ENCODE data around the gene POLR1H.

Gene POLR1H

DNA sequence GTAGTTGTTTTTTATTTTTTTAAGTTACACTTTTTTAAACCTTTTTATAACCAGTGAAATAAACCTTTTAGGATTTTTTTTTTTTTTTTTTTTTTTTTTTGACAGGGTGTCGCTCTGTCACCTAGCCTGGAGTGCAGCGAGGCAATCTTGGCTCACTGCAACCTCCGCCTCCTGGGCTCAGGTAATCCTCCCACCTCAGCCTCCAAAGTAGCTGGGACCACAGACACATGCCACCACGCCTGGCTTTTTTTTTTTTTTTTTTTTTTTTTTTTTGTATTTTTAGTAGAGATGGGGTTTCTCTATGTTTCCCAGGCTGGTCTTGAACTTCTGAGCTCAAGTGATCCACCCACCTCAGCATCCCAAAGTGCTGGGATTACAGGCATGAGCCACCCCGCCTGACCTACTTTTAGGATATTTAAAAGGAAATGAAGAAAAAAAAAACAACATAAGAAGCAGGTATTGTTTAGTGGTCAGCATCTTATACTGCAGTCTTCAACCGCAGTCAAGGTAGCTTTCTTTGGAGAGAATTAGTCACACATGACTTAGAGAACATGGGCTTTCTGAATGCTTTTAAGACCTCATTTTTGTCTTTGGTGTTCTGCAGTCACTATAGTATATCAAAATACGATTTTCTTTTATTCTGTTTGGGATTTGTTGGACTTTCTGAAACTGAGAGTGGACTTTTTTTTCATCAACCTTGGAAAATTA lies 1.6 kb downstream of the POLR1H start:
- peak; percentile 31 for DNase-seq (ENCODE audit: low spot score)

DNA sequence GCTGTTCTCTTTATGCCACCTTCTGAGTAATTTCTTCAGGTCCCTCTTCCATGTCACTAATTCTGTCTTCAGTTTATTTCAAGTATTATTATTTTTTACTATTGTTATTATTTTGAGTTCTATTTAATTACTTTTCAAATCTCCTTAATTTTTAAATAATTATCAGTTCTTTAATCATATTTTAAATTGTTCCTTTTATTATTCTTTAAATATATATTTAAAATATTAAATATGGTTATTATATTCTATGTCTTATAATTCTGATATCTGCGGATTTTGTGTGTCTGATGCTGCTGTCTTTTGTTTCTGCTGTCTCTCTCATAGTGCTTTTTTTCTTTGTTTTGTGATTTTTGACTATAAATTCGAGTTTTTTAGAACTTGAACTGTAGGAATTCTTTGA lies 2.2 kb downstream of the POLR1H start:
- no peak for DNase-seq (ENCODE audit: low spot score)

DNA sequence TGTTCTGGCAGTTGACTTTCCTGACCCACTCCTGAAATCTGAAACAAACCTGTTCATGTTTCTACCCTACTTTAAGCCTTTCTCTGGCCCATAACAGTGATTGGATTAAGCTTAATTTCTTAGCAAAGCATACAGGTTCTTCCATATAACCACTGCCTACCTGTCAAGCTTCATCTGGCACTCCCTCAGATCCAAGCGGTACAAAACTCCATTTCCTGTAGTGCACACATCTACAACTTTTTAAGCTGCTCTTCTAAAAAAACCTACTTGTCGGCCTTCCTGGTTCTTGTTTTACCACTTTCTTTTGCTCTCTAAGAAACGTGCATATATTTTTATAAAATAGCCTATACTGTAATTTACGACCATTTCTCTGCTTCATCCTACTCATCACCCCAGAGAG lies 5.0 kb downstream of the POLR1H start:
- DNase-seq (ENCODE audit: low spot score) = peak; percentile 39

DNA sequence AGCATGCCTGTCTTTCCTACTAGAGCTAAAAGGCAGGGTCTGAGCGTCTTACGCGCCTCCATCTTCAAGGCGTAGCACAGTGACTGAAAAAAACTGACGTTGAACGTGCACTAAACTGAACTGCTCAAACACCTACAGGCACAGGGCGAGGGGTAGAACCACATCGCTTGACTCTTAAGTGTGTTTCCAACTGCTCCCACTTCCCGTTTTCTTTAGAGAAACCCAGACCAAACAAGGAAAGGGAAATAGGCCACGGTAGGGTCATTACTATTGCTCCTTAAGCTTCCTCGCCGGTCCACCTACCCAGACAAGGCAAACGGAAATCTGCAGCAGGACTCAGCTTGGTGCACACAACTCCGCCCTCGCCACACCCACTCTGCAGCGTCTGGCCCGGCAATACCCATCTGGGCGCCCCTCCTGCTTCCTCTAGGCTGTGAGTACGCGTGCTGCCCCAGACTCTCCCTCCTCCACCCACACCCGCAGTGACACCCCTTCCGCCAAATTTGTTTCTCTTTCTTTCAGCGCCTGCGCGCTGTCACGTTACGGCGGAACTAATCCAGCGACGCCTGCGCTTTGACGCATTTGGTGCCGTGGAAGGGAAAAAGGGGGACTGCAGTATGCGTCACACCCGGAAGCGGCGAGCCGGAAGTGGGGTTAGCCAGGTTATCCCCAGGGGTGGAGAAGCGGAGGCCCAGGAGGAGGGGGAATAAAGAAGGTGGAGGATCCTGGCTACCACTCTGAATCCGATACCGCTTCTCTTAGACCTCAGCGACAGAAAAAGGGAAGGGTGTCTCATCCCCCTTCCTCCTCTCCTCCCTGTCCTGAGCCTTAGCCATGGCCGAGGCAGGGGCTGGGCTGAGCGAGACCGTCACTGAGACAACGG lies 5.8 kb downstream of the POLR1H start, which contains the start of gene PPP1R11:
TSS of gene PPP1R11 (plus strand) at position 622 of the 883 bp plus-strand sequence. CDS start at position 835, 213 bp downstream.
- peak; percentile 100 for DNase-seq (ENCODE audit: low spot score)

DNA sequence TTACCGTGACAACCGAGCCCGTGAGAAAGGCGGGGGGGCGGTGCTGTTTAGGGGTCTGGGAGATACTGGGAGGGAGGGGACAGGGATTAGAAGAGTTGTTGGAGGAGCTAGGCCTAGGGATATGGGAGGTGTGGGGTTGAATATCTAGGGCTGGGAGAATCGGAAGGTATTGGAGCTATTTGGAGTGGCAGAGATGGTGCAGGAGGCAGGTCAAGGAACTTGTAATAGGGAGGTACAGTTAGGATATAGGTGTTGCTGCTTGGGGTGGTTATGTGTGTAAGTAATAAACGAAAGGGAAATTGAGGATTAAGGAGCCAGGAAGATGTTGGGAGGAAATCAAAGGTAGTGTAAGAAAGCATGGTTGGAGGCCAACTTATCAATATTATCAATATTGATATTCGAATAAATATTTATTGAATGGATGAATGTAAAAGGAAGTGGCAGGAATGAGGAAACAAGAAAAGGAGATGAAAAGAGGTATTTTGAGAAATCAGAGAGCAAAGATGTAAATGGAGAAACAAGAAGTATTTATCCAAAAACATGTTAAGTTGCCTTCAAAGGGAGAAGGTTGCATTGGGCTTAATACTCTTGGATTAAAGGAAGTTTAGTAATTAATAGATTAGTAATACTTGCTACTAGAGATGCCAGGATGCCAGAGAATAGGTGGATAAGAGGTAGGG lies 6.5 kb downstream of the POLR1H start:
- DNase-seq (ENCODE audit: low spot score) = no peak

DNA sequence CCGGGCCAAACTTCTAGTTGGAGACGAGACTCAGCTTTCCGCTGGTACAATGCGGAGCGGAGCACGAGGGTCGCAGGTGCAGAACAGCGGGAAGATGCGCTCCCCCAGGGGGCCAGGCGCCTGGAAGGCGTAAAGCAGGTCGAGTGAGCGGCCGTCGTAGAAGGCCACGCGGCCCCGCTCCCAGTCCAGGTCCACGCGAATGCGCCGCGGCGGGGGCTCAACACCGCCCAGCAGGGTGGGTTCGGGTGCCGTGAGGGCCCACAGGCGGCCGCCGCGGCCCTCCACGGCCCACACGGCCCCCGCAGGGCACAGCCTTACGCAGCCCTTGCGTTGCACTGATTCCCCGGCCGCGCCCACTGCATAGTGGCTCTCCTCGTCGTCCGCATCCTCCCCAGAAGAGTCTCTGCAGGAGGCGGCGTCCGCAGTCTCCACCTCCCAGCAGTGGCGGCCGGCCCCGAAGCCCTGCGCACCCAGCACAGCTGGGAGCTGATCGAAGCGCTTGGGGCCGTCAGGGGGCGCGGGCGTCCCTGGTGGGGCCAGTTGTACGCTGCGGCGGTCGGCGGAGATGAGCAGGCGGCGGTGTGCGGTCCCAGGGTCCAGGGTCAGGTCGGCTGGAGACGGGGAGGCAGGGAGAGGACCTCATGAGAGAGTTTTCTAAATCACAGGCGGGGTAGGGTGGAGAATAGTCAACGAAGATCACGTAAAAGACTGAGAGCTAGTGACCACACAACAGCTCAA lies 10.2 kb downstream of the POLR1H start:
- DNase-seq (ENCODE audit: low spot score) = no peak

DNA sequence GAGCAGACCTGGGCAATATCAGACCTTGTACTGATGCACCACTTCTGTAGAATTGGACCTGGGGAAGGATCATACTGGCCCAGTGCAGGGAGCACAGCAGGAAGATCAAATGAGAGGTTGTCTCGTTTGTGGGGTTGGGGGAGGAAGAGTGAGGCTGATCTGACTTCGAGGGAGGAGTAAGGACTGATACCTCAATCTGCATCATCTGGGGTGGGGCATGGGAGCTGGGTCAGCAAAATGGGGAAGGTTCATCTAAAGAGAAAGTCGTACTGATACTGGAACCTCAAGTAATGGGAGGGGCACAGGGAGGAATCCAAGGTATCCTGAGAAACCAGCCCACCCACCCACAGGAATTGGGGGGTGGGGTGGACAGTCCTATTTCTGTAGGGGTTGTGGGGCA lies 10.8 kb downstream of the POLR1H start:
- no peak for DNase-seq (ENCODE audit: low spot score)

DNA sequence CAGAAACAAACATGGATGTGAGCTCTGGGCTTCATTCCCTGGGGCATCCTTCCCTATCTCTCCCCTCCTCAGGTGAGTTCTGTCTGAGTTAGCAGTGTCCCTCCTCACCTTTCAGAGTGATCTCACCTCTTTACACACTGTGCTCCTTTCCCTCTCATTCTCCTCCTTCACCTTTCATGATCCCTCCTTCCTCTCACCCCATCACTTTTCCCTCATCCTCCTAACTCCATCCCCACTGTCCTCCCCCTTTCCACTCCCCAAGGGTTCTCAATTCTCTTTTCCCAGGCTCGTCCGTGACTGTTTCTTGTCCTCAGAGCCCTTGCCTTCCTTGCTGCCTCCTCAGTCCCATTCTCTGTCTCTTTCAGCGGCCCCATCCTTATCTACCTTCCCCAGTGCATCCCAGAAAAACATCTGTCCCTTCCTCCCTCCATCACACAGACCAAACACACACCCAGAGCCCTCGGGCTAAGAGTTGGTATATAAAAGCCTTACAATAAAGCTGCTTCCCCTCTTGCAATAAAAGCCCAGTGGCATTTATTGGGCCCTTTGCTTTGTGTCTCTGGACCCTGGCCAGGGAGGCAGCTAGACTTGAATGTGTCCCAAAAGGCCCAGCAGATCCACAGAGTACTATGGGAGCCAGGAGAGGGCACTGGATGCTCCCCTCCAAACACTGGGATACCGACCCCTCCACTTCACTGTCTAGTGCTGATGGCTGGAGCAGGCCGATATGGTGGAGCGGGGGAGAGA lies 12.6 kb downstream of the POLR1H start:
- DNase-seq (ENCODE audit: low spot score) = no peak

DNA sequence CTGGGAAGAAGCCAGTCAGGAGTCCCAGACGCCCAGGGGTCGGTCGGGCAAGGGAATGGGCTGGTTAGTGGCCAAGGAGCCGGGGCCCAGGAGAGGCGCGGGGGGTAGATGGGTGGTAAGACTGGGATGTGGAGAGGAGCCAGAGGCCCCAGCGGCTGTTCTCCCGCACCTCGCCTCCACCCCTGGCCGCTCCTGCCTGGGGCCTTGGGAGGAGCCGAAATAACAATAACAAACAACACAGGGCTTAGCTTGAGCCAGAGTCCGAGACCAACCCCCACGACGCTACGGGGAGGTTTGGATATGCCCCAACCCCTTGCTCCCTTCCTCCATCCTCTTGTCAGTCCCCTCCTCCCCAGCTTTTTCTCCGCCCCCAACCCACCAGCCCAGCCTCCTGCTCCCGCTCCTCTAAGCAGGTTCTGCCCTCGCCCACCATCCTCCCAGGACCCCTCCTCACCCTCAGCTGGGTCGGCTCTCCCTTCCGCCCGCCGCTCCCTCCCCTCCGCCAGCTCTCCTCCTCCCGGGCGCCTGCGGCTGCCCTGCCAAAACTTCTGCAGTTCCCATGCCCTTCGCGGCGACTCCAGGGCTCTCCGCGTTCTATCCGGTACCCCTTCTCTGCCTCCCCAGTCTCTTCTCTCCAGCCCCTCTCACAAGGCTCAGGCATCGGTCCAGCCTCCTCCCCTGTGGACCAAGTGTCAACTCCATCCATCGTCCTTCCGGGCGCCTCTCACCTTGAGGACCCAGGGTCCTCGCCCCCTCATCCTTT lies 13.4 kb downstream of the POLR1H start:
- DNase-seq (ENCODE audit: low spot score) = no peak

DNA sequence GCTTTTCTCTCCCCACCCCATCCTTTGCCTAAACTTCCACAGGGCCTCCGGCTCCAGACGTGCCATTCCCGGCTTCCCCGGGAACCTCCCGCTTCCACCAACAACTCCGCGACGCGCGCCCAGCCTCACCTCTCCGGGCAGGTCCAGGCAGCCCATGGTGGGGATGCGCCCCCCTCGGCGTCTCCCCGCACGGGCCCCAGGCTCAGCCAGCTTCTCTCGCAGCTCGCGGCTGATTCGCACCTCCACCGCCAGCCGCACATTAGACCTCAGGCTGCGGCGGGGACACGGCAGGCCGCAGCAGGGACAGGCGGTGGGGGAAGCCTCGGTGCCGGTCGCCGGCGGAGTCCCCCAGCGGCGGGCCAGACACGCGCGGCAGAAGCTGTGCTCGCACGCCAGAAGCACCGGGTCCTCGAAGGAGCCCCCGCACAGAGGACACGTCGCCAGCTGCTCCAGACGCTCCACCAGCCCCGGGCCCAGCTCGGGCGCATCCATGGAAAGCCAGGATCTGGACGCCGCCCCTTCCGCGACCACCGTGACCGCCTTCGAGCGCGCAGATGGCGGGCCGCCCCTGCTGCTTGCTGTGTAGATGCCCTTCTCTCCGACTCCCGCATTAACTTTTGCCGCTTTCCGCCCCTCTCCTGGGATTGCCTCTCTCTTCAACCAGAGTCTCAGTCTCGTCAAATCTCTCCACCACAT lies 14.2 kb downstream of the POLR1H start, which contains the start of gene RNF39:
TSS of gene RNF39 (minus strand) at position 676 of the 696 bp plus-strand sequence. CDS start at position 492, 184 bp downstream.
- DNase-seq (ENCODE audit: low spot score) = no peak

DNA sequence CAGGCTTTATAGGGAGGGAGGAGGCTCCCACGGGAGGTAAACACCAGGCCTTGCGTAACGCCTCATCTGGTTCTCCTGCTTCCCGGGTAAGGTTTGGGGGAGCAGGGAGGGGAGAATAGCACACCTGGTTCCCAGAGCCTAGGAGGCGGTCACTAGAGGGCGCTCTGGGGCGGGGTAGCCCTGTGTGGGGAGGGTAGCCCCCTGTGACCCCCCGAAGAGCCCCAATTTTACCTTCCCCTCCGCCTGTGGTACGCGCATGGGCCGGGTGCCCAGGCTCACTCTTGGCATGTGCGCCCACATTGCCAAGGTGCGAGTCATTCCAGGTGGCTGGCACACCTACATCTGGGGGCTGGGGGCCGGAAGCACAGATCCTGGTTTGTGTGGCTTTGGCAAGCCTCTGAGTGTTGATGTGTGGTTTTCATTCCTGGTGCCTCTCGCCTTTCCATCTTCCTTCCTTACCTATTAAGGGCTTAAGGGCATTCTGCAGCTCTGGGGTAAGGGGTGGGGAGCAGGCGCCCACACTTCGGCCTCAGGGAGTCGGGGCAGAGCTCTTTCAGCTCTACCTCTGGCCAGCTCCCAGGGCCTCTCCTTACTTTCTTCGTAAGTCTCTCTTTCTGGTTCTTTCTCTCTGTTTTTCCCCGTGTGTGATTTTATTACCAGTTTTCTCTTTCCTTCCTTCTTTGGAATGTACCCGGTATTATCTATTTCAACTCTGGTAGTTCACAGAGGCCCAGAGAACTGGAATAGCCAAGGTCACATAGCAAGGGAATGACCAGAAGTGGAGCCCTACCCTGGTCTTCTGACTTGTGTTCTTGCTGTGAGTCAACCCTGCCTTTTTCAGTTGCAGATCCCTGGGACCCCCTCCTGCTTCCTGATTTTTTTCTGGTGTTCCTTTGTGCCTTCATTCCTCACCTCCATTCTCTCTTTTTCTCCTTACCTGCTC lies 15.0 kb downstream of the POLR1H start:
- DNase-seq (ENCODE audit: low spot score) = no peak

DNA sequence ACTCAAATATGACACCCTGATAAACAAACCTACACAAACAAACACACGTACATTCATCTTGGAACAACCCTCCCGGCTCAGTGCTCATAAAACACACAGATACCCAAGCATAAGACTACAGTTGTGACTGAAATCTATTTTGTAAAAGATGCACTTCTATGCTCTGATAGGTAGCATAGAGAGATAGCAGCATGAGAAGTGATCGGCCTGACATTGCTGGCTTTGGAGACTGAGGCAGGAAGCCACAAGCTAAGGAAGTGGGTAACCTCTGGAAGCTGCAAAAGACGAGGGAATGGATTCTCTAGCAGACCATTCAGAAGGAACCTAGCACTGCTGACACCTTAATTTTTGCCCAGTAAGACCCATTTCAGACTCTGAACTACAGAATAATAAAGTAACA lies 16.2 kb downstream of the POLR1H start:
- DNase-seq (ENCODE audit: low spot score) = no peak

DNA sequence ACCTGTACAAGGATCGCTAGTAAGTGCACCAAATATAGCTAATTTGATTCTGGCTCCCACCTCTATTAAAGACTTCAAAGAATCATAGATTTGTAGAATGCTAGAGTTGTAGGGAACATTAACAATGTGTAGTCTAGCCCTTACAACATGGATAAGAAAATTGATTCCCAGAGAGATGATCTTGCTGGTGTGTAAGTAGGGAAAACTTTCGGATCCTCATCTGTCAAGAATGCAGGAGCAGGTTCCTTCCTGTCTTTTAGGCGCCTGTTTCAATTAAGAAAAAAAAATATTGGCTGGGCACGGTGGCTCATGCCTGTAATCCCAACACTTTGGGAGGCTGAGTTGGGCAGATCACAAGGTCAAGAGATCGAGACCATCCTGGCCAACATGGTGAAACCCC lies 26.8 kb downstream of the POLR1H start:
- no peak for DNase-seq (ENCODE audit: low spot score)

DNA sequence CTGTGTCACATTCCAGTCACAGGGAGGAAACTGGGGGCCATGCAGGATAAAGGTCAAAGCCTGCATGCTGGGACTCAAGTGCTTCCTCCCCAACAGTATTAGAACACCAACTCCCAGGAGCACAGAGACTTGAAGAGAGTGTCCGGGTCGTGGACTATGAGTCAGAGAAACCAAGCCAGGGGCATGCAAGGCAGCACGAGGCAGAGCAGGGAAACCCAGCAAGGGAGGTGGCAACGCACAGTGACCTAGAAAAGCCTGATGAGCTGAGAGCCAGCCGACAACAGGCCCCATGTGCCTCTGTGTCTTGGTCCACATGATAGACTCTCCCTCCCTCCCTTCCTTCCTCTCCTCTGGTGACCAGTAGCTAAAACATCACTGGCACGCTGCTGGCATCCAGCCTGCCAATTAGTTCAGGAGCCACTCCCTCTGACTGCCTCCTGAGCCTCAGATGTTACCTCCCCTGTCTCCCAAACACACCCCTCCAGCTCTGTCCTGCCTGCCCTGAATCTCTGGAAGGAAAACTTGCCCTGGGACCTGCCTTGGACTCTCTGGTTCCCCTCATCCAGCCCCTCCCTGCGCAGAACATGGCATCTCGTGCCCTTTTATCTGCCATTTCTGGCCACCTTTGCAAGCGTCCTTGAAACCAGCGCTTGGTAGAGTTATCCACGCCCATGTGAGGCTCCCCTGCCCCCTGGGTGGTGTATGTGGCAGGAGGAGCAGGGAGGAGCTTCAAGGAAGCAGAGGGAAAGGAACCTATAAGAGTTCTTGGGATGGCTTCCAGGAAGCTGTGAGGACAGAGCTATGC lies 30.7 kb downstream of the POLR1H start:
- no peak for DNase-seq (ENCODE audit: low spot score)

DNA sequence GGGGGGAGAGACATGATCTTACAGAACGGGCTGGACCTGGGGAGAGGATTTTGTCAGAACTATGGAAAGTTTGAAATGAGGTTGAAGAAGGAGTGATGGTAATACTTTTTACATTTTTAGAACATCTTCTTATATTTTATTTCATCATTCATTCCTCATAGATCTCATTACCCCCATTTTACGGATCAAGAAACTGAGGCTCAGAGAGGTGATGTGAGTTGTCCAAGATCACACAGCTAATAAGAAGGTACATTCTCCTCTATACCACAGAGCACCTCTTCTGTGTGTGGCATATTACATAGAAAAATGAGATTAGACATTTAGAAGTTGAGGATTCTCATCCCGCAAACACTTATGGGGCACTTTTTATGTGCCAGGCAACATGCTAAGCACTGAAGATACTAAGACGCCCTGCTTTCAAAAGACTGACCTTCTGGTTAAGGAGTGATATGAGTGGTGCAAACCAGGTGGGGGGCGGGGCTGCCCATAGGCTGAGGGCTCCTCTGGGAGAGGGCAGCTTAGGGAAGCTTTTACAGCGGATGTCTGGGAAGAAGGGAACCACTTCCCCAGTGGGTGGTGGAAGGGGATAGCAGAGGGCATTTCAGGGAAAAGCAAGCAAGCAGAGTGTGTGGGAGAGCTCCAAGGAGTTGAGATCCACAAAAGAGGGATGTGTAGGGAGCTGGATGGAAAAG lies 31.9 kb downstream of the POLR1H start:
- no peak for DNase-seq (ENCODE audit: low spot score)

DNA sequence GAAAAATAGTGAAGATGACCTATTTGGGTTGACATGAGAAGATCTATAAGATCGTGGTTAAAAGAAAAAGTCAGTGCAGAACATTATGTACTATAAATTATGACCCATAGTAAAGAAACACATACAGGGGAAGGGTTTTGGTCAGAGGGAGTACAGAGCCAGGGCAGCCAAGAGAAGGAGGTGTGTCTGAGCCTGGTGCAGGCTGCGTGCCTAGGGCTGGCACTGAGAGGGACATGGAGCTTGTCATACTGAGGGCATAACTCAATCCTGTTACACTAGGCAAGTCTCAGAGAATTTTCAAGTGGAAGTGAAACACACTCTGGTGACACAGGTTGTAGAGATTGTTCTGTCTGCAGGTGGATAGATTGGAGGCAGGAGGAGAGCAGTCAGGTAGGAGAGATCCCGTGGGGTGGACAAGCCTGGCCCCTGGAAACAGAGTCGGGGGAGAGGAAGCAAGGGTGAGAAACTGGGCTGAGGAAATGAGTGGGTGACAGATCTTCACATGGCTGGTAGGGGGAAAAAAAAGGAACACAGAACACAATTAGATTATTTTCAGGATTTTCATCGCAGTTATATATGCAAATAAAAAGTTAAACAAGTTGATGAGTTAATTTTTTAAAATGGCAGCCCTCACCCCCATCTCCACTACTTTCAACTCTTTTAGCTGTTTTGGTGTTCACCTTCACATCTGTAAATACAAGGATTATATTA lies 33.0 kb downstream of the POLR1H start:
- no peak for DNase-seq (ENCODE audit: low spot score)

Data from NAMALWA (cell line).